GM10248 (cell line): ENCODE data around the gene PPP1R10.

ENCODE experiments used
- CTCF ChIA-PET: fragments of 300-600 bp; sonication (Branson Sonifier 250); formaldehyde crosslinking; extraction: SDS; loops from one replicate; lab custom pipeline; 2021; ENCODE audit warnings: antibody characterized with exemption; lab: Yijun Ruan, JAX
- POLR2A ChIA-PET: fragments of 350-650 bp; sonication (Branson Sonifier 250); formaldehyde crosslinking; extraction: SDS; loops from one replicate; lab custom pipeline; 2020; ENCODE audit warnings: antibody characterized with exemption; lab: Yijun Ruan, JAX
- DNase-seq: peaks from one replicate; pipeline ENCODE4 v3.0.0; 2012; ENCODE audit errors: extremely low spot score
- TF ChIP-seq, protein P1 (sequence below): IDR thresholded peaks from 2 replicates; pipeline ENCODE4 v1.5.1; 2012; ENCODE audit warnings: mild to moderate bottlenecking, low read depth; ENCODE audit errors: extremely low read depth, missing control alignments, control extremely low read depth

PPP1R10 gene

DNA sequence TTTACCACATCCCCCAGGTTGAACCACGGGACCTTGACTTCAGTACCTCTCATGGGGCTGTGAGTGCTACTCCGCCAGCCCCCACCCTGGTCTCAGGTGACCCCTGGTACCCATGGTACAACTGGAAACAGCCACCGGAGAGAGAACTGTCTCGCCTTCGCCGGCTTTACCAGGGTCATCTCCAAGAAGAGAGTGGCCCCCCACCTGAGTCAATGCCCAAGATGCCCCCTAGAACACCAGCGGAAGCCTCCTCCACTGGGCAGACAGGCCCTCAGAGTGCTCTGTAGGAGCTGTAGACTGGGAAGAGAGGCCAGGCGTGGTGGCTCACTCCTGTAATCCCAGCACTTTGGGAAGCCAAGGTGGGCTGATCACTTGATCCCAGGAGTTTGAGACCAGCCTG is 8.5 kb upstream of the PPP1R10 start:
- no peak for DNase-seq
- POLR2A ChIA-PET: no interaction called here
- CTCF ChIA-PET: interaction anchor here (1.0 to 1.4 kb wide), 6 partner anchors 8 to 111 kb away, joined by 3 to 8 read pairs (median 6); partner anchors contain the start of genes DHX16, MRPS18B and PPP1R10
- TF ChIP-seq, protein P1, sequence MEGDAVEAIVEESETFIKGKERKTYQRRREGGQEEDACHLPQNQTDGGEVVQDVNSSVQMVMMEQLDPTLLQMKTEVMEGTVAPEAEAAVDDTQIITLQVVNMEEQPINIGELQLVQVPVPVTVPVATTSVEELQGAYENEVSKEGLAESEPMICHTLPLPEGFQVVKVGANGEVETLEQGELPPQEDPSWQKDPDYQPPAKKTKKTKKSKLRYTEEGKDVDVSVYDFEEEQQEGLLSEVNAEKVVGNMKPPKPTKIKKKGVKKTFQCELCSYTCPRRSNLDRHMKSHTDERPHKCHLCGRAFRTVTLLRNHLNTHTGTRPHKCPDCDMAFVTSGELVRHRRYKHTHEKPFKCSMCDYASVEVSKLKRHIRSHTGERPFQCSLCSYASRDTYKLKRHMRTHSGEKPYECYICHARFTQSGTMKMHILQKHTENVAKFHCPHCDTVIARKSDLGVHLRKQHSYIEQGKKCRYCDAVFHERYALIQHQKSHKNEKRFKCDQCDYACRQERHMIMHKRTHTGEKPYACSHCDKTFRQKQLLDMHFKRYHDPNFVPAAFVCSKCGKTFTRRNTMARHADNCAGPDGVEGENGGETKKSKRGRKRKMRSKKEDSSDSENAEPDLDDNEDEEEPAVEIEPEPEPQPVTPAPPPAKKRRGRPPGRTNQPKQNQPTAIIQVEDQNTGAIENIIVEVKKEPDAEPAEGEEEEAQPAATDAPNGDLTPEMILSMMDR: no peak

DNA sequence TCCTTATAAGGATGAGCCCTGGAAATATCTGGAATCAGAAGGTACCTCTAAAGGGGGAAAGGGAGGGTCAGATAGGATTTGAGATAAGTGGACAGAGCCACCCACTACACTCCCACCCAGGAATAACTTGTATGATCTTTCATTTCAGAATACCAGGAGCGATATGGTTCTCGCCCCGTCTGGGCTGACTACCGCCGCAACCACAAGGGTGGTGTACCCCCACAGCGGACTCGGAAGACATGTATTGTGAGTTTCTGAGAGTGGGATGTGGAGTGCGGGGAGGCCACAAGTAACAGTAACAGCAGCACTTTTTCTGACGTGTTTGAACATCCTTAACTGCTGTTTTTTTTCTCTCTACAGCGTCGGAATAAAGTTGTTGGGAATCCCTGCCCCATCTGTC is 2.5 kb upstream of the PPP1R10 start:
- ChIA-PET POLR2A (no interaction called here), CTCF (interaction anchor here (2.8 kb wide), 1 partner anchor 103 kb away, joined by 11 read pairs; no protein-coding TSS in a partner anchor)
- TF ChIP-seq, protein P1: no peak
- no peak for DNase-seq

DNA sequence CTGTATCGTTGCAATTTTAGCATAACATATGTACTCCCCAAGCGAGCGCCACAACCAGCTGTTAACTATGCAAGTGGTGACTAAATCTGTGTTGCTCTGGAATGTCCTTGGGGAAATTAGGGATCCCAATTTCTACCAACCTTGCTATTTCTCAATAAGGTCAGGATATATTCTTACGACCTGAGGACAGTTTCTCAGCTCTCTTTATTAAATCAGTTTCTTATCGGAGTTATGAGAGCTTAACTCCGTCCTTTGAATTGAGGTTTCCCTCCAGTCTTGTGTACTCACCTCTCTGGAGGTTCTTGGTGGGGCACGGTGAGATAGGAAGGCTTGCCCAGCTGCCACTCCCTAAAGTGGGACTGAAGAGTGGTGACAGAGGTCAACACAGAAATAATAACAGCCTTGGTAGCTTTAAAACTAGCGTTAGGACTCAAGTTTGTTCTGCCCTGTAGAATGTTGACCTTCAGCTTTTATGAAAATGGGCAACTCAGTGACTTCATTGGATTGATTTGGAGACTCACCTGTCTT is 1.3 kb upstream of the PPP1R10 start:
- CTCF ChIA-PET: interaction anchor here (0.8 to 2.8 kb wide), 11 partner anchors 8 to 136 kb away, joined by 3 to 11 read pairs (median 5); partner anchors contain the start of genes ATAT1 and DHX16
- DNase-seq: no peak
- POLR2A ChIA-PET: interaction anchor here (0.5 to 0.8 kb wide), 2 partner anchors 54 to 61 kb away, joined by 3 read pairs; partner anchors contain the start of gene PRR3
- TF ChIP-seq, protein P1: no peak

DNA sequence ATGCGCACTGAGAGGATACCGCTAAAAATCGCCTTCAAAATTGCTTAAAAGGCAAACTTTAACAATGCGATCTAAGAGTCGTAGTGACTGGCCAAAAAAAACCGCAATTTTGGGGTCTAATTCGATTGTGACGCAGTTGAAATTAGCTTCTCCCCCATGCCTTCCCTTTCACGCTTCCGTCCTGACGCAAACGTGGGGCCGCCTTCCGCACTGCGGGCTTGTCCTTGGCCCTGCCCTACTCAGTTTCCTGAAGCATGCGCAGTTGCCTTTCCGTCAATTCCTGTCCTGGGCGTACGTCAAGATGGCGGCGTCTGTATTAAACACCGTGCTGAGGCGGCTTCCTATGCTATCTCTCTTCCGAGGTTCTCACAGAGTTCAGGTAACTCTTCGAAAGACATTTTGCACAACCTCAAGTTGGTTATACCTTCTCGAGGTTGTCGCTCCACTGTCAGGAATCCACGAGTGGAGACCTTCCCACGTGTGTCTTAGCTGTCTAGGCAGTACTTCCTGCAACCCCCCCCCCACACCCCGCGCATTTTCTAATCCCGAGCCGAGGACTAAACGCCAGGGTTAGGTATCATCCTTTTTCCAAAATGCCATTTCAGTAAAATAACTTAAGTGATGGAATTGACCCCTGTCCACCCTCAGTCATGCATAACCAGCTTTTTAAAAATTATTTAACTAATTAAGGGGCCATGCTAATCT is 674 bp upstream of the PPP1R10 start, which contains the start of gene MRPS18B:
Gene MRPS18B (plus strand): TSS at position 276 of the 705 bp plus-strand sequence. CDS start 26 bp downstream, at position 302.
- TF ChIP-seq, protein P1: no peak
- POLR2A ChIA-PET: interaction anchor here (0.5 to 0.8 kb wide), 2 partner anchors 55 to 61 kb away, joined by 3 read pairs; partner anchors contain the start of gene PRR3
- CTCF ChIA-PET: interaction anchor here (0.8 to 2.8 kb wide), 11 partner anchors 8 to 135 kb away, joined by 3 to 11 read pairs (median 5); partner anchors contain the start of genes ATAT1 and DHX16
- peak; percentile 89 for DNase-seq

DNA sequence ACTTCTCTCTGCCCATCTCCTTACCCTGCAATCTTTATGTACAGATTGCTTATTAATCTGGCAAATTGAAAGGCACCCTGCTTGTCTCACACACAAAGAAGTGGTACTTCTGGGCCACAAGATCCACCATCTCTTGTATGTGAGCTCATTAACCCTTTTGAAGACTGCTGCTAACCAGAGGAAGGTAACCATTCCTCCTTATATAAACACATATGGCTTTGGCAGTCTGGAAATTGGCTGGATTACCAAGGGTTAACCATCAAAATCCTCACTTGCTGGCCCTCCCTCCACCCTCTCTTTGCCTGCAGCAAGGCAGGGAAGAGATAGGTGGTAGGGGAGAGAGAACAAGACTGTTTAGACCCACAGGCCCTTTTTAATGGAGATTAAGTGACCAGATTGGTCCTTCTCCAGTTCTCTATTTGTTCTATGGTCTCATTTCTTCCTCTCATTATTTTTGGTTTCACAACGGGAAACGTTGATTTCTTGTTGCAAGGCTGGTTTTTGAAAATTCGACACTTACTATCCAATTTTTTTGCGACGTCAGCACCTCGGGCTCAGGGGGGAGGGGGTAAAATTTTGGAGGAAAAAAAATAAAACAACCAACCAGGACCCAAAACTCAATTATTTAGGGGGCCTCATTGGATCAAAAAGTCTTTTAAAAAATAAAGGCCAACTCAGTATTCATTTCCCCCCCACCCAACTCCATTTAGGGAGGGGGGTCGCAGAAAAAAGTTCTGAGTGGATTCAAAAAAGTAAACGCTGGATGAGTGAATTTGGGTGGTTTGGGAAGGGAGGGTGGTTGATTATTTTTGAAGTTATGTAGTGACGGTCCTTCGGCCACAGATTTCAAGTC is 859 bp downstream of the PPP1R10 start:
- TF ChIP-seq, protein P1: no peak
- ChIA-PET CTCF (interaction anchor here (4.5 kb wide), 1 partner anchor 17 kb away, joined by 56 read pairs; no protein-coding TSS in a partner anchor), POLR2A (interaction anchor here (0.6 to 4.8 kb wide), 11 partner anchors 11 to 621 kb away, joined by 3 to 72 read pairs (median 7); partner anchors contain the start of genes ABCF1, DHX16 and MDC1)
- no peak for DNase-seq
